Suprapubic skin (tissue), 3 donors: ENCODE data around the gene TSSC4.

Experiments
- CTCF ChIP-seq, 2 donors: fragments of 200-600 bp in 1 of 2; fragments of 450-650 bp in 1 of 2; sonication (generic) in 1 of 2; IDR thresholded peaks; one replicate each; pipeline ENCODE4 v1.5.1; 2016 to 2019; ENCODE audit warnings: antibody characterized with exemption in 2 of 2, mild to moderate bottlenecking in 1 of 2, moderate library complexity in 1 of 2
- EP300 ChIP-seq: sonication (generic); formaldehyde crosslinking; IDR thresholded peaks from one replicate; pipeline ENCODE4 v1.6.1; 2017; ENCODE audit warnings: antibody characterized with exemption

- TF ChIP-seq CTCF (IDR thresholded peaks at IDR 0.05) = no peak
- no peak for TF ChIP-seq EP300
Observed at GRCh38 chr11:2359557-2359956, 41.0 kb upstream of the TSSC4 start.
